ENCODE results near the gene GUCY1A2.

The GUCY1A2 gene

DNA sequence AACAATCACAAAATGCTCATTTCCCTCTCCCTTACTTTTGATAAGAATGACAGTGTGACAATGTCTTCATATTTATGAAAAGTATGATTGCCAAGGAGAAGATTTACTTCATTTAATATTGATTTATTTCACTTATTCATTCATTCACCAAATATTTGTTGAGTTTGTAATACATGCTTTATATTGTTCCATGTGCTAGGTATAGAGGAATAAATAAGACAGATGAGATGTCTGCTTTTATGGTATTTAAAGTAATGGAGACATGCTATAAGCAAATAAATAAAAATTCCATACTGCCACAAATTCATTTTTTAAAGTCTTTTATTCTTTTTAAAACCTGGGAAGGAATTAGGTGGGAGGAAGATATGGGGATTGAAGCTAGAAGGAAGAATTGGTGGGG is 289.4 kb downstream of the GUCY1A2 start:
- DNase-seq (ENCODE audit: low read depth) = no peak

DNA sequence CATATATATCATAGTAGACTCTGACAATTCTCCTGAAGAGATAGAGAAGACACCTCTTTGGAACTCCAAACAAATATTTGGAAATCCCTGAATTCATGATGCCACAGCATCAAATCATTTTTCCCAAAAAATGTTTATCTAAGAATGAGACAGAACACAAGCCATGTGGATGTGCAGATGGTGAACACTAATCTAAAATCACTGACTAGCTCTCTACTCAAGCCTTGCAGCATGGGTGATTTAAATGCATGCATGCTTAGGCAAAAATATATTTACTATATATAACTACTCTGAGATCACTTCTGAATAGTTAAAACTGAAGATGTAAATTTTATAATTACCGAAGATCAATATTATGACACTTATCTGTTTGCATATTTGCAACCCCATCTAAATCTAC is 289.9 kb downstream of the GUCY1A2 start:
- no peak for DNase-seq (ENCODE audit: low read depth)

DNA sequence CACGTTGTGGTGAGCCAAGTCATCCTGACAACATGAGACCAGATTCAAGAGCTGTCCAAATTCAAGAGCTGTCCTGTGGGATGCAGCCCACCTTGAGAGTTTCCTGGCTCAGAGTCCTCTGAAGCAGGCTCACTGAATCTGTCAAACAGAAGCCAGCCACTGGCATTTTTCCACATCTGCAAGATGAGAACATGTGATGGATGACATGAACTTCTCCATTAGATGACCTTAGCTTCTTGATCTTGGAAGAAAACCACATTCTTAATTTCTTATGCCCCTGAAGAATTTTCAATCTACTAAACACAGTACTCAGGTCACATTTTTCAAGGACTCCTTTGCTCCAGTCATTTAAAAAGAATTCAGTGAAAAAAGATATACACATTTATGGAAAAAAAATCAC is 291.0 kb downstream of the GUCY1A2 start:
- no peak for DNase-seq (ENCODE audit: low read depth)

DNA sequence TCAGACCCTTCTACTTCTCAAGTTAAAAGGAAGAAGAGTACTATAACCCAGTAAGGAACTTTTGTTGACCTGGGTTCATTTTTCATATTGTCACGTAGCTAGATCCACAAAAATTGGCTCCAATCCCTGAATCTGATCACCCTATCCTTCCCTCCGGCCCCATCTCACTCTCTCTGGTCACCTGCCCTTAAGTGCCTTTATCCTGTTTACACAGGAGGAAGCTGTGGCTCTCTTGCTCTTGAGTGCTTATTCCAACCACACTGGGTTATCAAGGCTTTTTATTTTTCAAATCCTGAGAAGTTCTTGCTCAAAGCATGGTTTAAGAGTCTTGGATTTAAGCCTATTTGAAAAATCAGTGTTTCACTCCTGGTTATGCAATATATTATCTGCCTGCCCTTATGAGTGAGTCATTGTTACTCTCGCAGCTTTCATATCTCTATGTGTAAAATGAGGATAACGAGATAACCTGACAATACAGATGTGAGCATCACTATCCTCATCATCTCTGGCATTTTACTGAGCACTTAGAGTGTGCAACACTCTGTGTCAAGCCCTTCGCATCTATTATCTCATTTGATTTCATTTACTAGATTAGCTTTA is 293.9 kb downstream of the GUCY1A2 start:
- peak; percentile 9 for DNase-seq (ENCODE audit: low read depth)

DNA sequence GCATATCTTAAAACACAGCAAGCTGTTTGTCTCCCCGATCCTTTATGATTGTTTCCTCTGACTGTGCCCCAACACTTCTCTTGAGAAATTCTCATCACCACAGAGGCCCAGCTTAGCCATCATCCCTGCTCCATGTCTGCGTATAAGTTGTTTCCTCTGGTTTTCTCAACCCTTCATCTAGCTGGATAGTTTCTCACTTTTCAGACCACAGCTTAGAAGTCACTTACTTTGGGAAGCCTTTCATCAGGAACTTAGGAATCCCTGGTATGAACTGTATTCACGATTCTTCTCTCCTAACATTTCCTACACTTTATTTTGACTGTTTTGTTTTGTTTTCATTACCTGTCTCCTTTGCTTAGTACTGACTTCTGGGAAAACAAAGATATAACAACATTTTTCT is 295.2 kb downstream of the GUCY1A2 start:
- DNase-seq (ENCODE audit: low read depth) = peak; percentile 10

DNA sequence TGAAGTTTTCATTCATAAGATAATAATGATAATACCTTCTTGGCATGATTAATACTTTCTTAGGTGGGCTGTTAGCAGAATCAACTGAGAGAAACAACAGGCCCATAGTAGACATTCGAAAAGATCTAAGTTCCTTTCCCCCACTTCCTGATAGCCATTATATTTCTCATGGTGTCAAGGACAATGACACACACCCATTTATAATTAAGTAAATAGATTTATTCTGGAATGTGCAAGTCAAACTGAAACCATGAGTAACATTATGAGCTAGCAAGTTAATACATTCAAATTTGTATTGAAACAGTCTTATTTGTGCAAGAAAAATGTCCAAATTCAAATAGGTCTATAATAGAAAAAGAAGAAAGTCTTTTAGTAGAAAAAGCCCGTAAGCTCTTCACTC is 301.1 kb downstream of the GUCY1A2 start:
- no peak for DNase-seq (ENCODE audit: low read depth)

DNA sequence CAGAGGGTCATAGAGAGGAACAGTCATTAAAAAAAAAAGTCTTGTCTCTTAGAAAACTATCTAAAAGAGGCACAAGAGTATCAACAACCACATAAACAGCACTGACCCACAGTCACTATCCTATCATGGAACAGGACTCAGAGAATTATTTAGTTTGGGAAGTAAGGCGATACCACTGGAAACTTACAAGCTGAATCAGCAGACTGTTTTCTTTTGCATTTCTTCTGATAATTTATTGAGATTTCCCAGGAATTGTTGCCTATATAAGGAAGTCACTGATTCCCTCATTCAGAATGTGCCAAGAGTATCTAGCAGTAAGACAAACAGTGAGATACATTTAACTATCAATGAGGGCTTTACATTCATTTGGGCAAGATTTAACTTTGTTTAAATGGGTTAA is 304.1 kb downstream of the GUCY1A2 start:
- DNase-seq (ENCODE audit: low read depth) = peak; percentile 11

DNA sequence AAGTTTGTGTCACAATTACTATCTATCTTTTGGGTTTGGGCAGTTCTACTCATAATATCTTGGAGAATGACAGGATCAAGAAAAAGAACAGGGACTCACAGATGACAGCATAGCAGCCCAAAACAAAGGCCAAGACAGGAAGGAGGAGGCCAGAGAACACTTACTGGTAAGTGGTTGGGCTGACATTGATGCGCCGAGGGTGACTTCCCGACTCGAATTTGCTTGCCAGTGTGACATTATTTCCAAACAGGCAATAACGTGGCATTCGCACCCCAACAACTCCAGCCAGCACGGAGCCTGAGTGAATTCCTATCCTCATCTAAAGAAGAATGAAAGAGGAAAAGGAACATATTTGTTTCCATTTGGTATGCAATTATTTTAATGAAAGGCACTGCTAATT is 309.9 kb downstream of the GUCY1A2 start:
- no peak for DNase-seq (ENCODE audit: low read depth)

DNA sequence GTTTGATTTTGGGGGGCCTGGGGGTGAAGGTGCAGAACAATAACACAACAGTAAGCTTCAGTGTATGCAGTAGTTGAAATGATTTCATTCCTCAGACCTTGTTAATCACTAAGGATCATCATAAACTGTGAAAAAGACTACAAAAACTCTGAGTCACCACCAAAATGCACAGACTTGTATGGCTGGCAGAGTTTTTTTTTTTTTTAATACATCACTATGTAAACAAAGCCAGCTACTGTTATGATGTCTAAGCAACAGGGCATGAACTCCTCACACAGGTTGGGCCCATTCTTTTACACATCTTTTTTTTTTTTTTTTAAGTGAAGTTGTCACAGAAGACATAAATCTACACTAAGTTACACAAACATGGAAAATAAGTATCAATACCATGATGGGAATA is 311.9 kb downstream of the GUCY1A2 start:
- DNase-seq (ENCODE audit: low read depth) = peak; percentile 69

DNA sequence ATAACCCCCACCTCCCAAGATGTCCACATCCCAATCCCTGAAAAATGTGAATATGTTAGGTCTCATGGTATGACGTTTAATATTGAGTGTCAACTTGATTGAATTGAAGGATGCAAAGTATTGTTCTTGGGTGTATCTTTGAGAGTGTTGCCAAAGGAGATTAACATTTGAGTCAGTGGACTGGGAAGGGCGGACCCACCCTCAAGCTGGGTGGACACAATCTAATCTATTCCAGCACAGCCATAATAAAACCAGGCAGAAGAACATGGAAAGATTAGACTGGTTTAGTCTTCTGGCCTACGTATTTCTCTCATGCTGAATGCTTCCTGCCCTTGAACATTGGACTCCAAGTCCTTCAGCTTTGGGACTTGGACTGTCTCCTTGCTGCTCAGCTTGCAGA is 315.5 kb downstream of the GUCY1A2 start:
- no peak for DNase-seq (ENCODE audit: low read depth)

DNA sequence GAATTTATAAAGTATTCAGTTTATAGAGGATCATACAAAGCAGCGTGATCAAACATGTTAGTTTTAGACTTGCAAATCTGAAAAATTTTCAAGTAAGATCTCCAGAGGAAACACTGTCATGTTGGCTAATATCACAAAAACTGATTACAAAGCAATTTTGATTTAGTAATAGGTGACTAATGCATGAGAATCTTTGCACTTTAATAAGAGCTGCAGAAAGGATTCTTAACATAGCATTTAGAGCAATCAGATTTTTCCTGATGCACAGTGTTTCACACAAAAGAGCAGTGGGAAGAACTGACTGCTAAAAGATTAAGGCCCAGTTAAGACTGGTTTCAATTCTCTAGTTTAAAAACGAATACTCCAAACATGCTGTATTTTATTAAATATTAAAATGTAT is 321.2 kb downstream of the GUCY1A2 start:
- peak; percentile 67 for DNase-seq (ENCODE audit: low read depth)

DNA sequence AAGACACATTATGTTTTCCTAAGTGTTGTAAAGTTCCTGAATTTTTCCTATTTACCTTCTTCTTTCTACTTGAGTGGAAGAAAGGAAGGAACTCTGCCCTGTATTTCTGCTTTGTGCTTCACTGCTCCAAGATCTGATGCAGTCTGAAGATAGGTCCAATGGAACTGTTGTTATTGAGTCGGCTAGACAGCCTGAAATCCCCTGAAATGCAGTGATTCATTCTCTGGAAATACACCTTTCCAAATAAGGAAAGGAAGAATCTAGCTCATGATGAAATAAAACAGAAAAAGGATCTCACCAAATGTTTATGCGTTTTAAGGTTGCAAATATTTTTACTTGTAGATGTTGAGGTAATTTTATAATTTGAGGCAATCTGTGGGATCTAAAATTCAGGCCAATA is 322.8 kb downstream of the GUCY1A2 start:
- peak; percentile 62 for DNase-seq (ENCODE audit: low read depth)

DNA sequence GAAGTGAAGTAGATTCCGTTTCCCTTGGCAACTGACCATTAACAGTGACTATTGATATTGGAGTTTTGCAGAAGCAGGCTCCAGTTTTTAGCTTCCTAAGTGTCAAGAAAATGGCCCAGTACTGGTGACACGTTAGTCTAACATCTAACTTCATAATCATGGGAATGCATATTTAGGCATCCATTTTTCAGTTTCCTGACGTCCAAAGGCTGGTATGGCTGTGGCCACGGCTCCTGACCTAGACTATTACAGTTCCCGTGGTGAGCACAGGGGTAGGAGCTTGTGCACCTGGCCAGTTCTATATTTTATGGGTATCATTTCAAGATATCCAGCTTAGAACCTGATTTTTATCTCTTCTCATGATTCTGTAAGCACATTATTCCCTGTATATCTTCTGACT is 323.8 kb downstream of the GUCY1A2 start:
- DNase-seq (ENCODE audit: low read depth) = no peak

DNA sequence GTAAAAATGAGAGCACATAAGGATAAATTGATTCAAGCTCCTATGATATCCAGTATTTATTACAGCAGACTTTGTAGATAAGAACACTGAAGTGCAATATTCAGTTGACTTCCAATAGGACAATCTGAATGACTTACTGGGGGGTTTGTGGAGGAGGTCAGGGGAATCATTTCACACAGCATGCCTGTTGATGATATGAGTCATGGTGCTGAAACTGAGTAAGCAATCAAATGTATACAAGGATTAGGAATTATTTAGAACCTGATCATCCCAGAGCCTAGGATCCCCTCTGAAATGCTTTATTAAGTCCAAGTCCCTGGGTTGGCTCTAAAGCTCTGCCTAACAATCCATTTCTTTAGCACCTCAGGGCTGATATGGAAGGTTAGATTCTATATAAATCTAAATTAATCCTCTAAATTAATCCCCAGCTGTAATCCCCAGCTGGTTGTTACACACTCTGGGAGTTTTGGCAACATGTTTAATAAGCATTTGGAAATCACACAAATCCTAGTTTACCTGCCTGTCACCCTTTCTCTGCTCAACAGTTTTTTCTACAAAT is 326.4 kb downstream of the GUCY1A2 start:
- no peak for DNase-seq (ENCODE audit: low read depth)

DNA sequence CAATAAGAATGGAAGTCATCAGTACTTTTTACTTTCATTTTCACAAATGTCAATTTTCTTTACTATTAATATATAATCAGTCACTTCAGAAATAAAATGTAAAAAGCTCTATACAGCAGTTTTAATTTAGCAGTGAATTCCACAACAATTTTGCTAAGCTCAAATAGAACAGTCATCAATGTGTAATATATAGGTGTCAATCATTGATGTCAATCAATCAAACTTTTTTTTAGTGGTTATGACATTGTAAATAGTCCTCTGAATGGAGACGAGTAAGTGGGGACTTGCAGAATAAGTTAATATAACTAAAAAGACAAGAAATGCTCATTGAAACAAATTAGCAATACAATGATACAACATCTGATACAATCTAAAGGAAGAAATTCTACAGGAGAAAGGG is 327.4 kb downstream of the GUCY1A2 start:
- no peak for DNase-seq (ENCODE audit: low read depth)

DNA sequence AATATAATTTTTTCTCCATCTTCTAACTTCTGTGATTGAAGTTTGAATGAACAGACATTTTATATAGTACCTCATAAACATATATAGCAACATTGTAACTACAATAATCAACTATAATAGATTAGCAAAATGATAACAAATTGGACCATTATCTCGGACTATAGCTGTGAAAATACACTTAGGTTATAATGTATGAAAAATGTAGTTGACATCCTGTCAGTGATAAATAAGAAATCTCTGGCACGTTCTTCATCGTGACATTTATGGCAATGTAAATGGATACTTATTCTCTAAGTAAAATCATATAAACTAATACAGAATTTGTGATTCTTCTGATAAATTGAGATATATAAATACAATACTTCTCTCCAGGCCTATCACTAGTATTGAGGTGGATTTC is 333.3 kb downstream of the GUCY1A2 start:
- DNase-seq (ENCODE audit: low read depth) = no peak

DNA sequence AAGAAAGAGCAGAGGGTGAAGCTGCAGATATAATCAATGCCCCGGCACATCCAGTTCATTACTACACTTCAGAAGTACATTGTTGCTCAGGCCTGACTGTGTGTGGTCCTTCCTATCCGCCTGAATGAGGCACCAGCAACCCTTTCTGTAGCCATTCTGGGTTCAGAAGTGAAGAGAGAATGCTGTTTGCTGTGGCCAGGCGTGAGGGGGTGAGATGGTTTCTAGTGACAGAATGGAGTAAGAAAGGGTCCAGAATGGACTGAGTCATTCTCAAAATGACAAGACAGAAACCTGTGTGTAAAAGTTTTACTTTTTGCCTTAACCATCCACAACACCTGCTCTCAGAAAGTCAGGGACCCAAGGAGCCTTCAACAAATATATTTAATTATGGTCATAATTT is 334.8 kb downstream of the GUCY1A2 start:
- no peak for DNase-seq (ENCODE audit: low read depth)

DNA sequence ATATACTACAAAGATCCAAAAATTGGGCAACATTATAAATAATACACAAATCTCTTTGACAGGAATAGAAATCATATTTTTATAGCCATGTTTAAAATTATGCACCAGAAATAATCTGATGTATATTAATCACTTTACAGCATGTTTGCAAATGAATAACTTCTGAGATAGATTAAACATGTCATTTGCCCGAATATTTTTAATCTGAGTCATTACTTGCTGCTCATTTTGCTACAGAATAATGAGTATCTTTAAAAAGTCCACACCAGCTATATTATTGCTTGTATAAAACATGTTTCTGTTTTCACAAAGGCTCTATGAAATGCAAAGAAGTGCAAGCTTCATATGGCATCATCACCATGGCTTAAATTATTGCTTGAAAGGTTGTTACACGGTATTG is 336.8 kb downstream of the GUCY1A2 start:
- DNase-seq (ENCODE audit: low read depth) = no peak

DNA sequence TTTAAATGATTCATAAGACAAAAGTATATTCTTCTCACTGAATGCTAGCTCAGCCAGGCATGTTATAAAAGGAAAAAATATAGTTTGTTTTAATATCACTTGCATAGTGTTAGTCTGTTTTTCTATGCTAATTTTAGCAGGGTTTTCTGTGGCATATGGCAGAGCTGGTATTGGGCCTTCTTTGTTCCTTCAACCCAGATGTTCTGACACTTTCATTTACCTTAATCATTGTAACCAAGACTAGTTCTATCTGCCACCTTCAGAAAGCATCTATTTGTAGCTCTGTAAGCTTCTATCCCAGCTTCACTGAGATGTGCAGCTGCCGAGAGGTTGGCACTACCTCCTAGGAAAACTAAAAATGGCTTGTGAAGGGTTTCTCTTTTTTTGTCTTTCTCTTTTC is 338.7 kb downstream of the GUCY1A2 start:
- DNase-seq (ENCODE audit: low read depth) = no peak

DNA sequence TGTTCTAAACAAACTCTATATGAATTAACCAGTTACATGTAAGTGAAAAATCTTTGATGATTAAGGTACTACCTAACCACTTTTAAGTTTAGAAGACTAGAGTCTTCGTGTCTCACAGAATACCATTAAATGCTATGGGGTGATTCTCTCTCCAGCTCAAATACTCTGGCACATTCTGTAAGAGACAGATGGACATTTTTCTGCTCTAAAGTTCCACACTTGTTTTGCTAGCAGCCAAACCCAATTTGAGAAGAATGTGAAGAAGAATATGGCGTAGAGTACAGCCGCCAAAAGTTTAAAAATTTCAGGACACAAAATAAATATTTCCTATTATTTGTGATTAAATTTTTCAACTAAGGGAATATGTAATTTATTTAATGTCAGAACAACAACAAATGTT is 339.1 kb downstream of the GUCY1A2 start:
- DNase-seq (ENCODE audit: low read depth) = no peak

DNA sequence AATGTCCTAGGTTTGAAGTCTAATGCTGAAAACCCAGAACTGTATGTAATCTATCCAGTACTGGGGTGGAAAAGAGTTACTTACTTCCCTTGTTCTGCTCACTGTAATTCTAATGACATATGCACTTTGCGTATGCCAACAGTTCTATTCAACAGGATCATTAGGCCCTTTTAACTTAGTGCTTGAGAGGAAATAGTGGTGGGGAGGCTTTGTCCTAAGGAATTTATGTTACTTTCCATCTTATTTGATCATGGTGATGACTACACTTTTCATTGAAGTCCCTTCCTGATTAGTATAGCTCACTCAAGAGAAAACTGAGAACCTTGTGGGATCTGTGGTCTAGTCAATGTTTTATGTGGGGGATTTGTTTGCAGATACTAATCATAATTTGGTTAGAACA is 348.2 kb downstream of the GUCY1A2 start:
- peak; percentile 27 for DNase-seq (ENCODE audit: low read depth)

DNA sequence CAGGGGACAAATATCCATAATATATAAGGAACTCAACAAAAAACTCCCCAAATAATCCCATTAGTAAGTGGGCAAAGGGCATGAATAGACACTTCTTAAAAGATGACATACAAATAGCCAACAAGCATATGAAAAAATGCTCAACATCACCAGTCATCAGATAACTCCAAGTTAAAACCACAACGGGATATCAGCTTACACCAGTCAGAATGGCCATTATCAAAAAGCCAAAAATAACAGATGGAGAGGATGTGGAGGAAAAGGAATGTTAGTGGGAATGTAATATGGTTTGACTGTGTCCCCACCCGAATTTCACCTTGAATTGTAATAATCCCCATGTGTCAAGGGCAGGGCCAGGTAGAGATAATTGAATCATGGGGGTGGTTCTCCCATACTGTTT is 350.1 kb downstream of the GUCY1A2 start:
- peak; percentile 63 for DNase-seq (ENCODE audit: low read depth)

DNA sequence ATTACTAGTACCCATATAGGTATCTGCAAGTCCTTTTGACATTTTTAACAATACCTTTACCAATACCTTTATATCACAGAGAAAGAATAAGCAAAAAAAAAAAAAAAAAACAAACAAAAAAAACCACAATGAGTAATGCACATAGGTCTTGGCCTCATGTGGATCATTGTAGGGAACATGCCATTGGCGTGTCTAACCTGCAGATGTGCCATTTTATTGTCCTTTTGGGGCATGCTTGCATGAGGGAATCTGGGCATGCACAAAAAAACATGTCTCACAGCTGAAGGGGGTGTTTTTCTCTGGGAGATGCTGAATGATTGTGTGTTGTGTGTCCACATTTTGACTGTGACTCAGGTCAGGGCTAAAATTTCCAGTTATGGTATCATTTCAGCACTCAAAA is 361.6 kb downstream of the GUCY1A2 start:
- DNase-seq (ENCODE audit: low read depth) = no peak

DNA sequence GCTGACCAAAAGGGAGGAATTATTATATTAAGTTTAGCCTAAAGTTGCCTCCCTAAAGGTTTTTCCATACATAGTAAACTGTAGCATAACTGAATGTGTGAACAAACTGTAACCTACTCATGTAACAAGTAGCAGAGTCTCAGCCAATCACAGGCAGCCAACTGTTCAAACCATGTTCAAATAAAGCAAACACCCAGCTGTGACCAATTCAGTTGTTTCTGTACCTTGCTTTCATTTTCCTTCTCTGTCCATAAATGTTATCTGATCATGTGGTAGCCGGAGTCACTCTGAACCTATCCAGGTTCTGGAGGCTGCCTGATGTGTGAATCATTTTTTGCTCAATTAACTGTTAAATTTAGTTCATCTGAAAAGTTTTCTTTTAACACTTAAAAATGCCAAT is 373.5 kb downstream of the GUCY1A2 start:
- DNase-seq (ENCODE audit: low read depth) = peak; percentile 40

DNA sequence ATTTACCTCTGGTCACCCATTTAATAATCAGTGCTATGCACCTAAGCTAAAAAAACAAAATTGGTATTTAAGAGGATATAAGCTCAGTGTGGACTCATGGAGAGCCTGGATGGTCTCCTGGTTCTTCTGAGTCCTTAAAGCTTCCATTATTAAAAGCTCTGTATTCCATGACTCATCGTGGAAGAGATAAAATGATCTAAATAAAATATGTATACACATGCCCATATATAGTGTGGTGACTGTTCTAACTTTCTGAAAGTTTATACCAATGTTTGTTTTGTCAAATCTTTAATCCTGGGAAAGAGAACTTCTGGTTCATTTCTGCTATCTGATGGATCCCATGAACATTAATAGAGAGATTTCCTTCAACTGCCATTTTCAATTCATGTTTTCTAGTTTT is 375.9 kb downstream of the GUCY1A2 start:
- no peak for DNase-seq (ENCODE audit: low read depth)
